H1 (cell line): ENCODE results near the gene GLS2.

ENCODE experiments used
- CHD1 ChIP-seq: IDR thresholded peaks from 2 replicates; pipeline ENCODE4 v1.6.1; 2012; ENCODE audit warnings: low read depth, low read length, improper control_type of control experiment
- CTCF ChIP-seq, 3 experiments: IDR thresholded peaks; 1 replicate in 2 of 3; 2 replicates in 1 of 3; pipeline versions ENCODE4 v1.5.1 to v1.6.1; 2011; ENCODE audit warnings: low read length in 3 of 3, mild to moderate bottlenecking in 3 of 3, inconsistent platforms in 2 of 3, low read depth in 1 of 3, moderate library complexity in 1 of 3; ENCODE audit not compliant: insufficient read depth in 1 of 3; ENCODE audit errors: control extremely low read depth in 1 of 3
- EP300 ChIP-seq, 2 experiments: IDR thresholded peaks; 1 replicate in 1 of 2; 2 replicates in 1 of 2; pipeline ENCODE4 v1.6.1; 2011 to 2012; ENCODE audit warnings: low read depth in 2 of 2, low read length in 2 of 2, mild to moderate bottlenecking in 2 of 2, borderline replicate concordance in 1 of 2, inconsistent platforms in 1 of 2, moderate library complexity in 1 of 2
- HDAC2 ChIP-seq, 2 experiments: fragments of 300-600 bp in 1 of 2; sonication (generic) in 1 of 2; IDR thresholded peaks; 2 replicates each; pipeline ENCODE4 v1.6.1; 2011 to 2012; ENCODE audit warnings: low read depth in 2 of 2, low read length in 2 of 2, mild to moderate bottlenecking in 2 of 2, moderate library complexity in 2 of 2, borderline replicate concordance in 1 of 2, inconsistent platforms in 1 of 2
- JUN ChIP-seq: IDR thresholded peaks from 2 replicates; pipeline ENCODE4 v1.6.1; 2011; ENCODE audit warnings: low read depth, mild to moderate bottlenecking, improper control_type of control experiment, low read length
- KDM1A ChIP-seq: fragments of 200-600, 300-600 bp; sonication (generic); IDR thresholded peaks from 2 replicates; pipeline ENCODE4 v1.7.1; 2016; ENCODE audit warnings: mild to moderate bottlenecking, low read length, borderline replicate concordance
- POLR2A ChIP-seq, 2 experiments: IDR thresholded peaks; 1 replicate in 1 of 2; 2 replicates in 1 of 2; pipeline ENCODE4 v1.6.1; 2011; ENCODE audit warnings: low read depth in 2 of 2, low read length in 2 of 2, mild to moderate bottlenecking in 2 of 2; ENCODE audit errors: control extremely low read depth in 1 of 2
- POLR2AphosphoS5 ChIP-seq: IDR thresholded peaks from 2 replicates; pipeline ENCODE4 v1.6.1; 2011; ENCODE audit warnings: low read depth, low read length
- SIX5 ChIP-seq: IDR thresholded peaks from 2 replicates; pipeline ENCODE4 v1.6.1; 2011; ENCODE audit warnings: mild to moderate bottlenecking, low read depth, low read length
- SP2 ChIP-seq: IDR thresholded peaks from 2 replicates; pipeline ENCODE4 v1.6.1; 2012; ENCODE audit warnings: mild to moderate bottlenecking, low read length, inconsistent platforms
- TAF1 ChIP-seq: IDR thresholded peaks from 2 replicates; pipeline ENCODE4 v1.6.1; 2011; ENCODE audit warnings: mild to moderate bottlenecking, low read depth, low read length
- TF ChIP-seq, protein P1 (sequence below): IDR thresholded peaks from 2 replicates; pipeline ENCODE4 v1.6.1; 2012; ENCODE audit warnings: low read length, inconsistent platforms

DNA sequence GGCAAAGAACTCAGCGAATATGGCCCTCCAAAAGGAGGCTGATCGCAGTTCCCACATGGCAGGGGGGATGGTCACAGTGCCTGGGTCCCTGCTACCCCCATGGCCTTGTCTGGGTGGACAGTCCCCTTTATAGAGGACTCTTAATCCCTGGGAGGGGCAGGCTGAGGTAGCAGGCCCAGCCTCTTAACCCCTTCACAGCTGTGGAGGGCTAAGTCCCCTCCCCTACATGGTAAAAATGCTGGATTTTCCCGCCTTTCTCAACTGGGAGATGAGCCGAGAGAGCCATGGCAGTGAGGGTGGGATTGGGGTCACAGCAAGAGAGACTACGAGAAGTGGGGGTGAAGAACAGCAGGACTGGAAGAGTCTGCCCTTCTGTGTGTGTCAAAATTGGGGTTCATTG lies 33.4 kb downstream of the GLS2 start, which contains the start of gene MIP:
- TF ChIP-seq CTCF (IDR thresholded peaks at IDR 0.05; ENCODE audit: control extremely low read depth in 1 of 3, insufficient read depth in 1 of 3, low read depth in 1 of 3, low read length in 3 of 3) (no peak), CHD1 (no peak), POLR2A (IDR thresholded peaks at IDR 0.05; ENCODE audit: control extremely low read depth in 1 of 2, low read depth in 2 of 2, low read length in 2 of 2) (no peak), TAF1 (no peak), KDM1A (no peak), JUN (no peak), SP2 (no peak), POLR2AphosphoS5 (no peak), EP300 (IDR thresholded peaks at IDR 0.05; ENCODE audit: borderline replicate concordance in 1 of 2, low read depth in 2 of 2, low read length in 2 of 2) (no peak), HDAC2 (IDR thresholded peaks at IDR 0.05; ENCODE audit: borderline replicate concordance in 1 of 2, low read depth in 2 of 2, low read length in 2 of 2) (no peak), SIX5 (no peak)
- TF ChIP-seq, protein P1, sequence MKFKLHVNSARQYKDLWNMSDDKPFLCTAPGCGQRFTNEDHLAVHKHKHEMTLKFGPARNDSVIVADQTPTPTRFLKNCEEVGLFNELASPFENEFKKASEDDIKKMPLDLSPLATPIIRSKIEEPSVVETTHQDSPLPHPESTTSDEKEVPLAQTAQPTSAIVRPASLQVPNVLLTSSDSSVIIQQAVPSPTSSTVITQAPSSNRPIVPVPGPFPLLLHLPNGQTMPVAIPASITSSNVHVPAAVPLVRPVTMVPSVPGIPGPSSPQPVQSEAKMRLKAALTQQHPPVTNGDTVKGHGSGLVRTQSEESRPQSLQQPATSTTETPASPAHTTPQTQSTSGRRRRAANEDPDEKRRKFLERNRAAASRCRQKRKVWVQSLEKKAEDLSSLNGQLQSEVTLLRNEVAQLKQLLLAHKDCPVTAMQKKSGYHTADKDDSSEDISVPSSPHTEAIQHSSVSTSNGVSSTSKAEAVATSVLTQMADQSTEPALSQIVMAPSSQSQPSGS = no peak
